Brain pericyte (primary cell): ENCODE data around the gene ALOX5.

ENCODE experiments used
- DNase-seq: peaks from one replicate; pipeline ENCODE4 v3.0.0-alpha.2; 2012; ENCODE audit warnings: low read depth, low spot score

Gene ALOX5

DNA sequence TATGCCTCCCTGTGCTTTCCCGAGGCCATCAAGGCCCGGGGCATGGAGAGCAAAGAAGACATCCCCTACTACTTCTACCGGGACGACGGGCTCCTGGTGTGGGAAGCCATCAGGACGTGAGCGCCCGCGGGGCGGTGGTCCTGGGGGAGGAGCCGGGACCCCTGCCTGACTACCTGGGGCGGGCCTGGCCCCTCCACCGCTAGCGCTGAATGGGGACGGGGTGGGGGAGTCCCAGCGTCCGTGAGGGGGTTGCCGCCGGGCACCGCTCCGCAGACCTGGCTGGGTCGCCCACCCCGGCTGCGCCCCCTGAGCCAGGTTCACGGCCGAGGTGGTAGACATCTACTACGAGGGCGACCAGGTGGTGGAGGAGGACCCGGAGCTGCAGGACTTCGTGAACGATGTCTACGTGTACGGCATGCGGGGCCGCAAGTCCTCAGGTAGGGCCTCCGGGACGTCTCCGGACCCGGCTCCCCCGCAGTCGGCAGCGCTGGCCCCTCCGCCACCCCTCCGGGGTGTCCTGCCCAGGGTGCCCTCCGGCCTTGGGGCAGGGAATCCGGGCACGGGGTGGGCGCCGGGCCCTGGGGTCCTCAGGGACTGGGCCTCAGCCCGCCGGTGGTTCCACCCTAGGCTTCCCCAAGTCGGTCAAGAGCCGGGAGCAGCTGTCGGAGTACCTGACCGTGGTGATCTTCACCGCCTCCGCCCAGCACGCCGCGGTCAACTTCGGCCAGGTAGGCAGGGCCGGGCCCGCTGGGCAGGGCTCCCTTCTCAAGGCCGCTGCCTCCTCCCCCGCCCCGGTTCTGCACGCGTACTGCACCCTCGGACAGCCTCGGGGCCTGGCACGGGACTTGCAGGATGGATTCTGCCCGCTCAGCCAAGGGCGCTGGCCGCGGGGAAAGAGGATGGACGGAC lies 69.3 kb downstream of the ALOX5 start:
- no peak for DNase-seq

GRCh38 chr10:45444022-45444421 lies 70.0 kb downstream of the ALOX5 start:
- DNase-seq = no peak

DNA sequence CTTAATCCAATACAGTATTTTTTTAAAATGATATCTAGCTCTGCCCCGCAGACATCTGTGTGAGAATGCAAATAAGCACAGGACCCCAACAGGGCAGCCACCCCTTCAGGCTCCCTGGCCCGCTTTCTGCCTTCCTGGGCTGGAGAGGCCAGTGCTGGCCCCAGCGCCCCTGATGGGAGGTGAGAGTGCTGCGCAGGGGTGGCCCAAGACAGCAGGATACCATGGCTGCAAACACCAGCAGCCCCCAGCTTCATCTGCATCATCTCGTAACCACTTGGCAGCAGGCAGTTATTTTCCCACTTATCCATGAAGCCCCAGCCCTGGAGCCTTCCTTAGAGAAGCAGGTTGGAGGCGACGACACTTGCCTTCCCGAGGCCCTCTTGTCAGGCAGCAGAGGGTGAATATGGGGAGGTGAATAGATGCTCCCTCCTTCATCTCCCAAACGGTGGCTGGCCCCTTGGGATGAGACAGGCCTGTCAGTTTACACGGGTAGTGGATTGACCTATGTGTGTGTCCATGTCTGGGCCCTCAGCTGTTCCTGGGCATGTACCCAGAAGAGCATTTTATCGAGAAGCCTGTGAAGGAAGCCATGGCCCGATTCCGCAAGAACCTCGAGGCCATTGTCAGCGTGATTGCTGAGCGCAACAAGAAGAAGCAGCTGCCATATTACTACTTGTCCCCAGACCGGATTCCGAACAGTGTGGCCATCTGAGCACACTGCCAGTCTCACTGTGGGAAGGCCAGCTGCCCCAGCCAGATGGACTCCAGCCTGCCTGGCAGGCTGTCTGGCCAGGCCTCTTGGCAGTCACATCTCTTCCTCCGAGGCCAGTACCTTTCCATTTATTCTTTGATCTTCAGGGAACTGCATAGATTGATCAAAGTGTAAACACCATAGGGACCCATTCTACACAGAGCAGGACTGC lies 71.2 kb downstream of the ALOX5 start:
- no peak for DNase-seq

DNA sequence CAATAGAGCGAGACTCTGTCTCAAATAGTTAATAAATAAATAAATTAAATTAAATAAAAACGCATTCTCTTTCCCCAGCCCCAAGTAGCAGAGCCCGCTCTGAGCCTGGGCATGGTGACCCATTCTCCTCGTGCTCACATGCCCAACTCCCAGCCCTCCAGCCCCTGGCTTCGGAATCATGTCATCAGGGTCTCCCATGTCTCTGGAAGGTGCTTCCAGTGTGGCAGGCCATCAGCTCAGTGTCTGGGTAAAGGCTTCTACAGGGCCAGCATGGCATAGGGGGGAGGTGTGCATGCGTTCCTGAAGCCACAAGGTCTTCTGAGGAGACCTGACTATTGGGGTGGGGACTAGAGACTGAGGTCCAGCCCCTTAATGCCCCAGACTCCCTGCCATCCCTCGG lies 72.8 kb downstream of the ALOX5 start:
- no peak for DNase-seq

DNA sequence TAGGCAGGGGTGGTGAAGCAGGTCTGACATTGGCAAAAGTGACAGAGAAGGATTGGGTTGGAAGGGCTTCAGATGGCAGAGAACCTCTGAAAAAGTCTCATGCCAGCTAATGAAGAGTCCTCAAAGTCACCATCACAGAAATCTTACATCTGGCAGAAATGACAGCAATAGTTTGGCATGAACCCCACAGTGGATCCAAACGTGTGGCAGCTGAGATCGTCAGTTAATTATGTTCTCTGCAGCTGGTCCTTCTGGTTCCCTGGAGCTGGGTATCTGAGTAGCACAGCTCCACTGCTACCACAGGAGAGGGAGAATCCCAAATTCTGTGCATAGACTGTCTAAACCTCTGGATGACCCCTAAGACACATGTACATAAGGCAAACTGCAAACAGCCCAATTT lies 73.4 kb downstream of the ALOX5 start:
- no peak for DNase-seq

DNA sequence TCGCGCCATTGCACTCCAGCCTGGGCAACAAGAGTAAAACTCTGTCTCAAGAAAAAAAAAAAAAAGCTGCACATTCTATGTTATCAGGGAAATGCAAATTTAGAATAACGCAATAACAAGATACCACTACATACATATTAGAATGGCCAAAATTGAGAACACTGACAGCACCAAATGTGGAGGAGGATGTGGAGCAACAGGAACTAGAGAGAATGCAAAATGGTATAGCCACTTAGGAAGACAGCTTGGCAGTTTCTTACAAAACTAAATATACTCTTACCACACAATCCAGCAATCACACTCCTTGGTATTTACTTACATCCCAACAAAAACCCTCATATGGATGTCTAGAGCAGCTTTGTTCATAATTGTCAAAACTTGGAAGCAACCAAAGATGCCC lies 76.8 kb downstream of the ALOX5 start:
- DNase-seq = no peak

DNA sequence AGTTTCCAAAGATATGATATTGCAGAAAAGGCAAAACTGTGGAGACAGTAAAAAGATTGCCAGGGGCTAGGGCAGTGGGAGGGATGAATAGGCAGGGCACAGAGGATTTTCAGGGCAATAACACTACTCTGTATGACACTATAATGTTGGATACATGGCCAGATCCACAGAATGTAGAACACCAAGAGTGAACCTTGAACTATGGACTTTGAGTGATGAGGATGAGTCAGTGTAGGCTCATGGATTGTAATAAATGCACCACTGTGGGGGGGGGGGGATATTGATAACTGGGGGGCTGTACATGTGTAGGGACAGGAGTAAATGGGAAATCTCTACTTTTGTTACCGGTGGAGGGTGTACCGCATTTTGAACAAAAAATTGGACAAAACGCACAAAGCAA lies 77.4 kb downstream of the ALOX5 start:
- DNase-seq = no peak

- DNase-seq = no peak
Measured at GRCh38 chr10:45452268-45452667, 78.3 kb downstream of the ALOX5 start.

DNA sequence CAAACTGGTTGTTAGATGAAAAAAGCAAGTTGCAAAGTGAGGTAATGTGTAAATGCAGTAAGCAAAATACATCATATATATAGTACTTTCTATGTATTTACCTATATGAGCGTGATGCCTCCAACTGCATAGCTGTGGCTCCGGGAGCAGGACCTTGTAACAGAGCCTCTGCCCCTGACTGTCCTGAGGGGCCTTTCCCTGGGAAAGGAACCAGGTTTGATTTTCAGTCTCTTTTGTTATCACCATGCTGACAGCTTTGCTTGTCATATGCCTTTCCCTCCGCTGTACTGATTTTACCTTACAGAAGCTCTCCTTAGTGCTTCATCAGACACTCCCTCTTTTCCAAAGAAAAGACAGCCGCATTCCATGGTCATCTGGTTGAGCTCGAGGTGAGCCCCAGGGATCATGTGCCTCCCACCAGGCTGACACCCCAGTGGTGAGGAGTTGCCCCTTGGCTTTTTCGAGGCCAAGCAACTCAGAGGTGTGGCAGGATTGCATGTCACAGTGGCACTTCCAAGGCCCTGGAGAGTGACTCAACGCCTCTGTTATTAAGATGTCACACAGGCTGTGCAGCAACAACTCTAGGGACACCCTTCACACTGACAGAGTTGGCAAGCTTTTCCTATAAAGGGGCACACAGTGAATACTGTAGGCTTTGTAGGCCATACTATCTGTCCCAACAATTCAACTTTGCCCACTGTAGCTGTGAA lies 78.9 kb downstream of the ALOX5 start:
- no peak for DNase-seq

DNA sequence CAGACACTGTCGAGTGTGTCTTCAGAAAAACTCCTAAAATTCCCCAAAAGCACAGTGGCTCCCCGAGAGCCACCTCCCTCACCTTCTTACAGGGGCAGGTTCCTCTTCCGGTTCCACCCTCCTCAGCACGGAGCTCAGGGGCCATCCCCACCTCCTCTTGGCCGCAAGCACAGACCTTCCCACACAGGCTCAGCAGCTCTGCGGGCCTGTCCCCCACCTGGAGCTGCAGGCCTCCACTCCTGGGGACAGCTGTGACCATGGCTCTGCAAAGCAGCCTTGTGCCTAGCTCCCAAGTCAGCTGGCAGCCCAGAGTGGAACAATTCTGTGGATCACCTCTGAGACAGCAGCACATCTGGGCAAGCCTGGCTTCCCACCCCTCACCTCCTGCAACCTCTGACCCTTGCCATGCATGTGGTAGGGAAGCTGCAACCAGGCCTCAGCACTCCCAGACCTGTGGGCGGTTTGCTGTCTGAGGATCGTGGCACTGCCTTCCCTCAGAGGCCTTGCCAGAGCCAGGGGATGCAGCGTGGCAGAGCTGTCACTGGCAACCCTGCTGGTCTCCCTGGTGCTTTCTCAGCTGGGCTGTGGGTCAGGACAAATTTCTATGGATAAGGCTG lies 79.7 kb downstream of the ALOX5 start:
- DNase-seq = no peak

DNA sequence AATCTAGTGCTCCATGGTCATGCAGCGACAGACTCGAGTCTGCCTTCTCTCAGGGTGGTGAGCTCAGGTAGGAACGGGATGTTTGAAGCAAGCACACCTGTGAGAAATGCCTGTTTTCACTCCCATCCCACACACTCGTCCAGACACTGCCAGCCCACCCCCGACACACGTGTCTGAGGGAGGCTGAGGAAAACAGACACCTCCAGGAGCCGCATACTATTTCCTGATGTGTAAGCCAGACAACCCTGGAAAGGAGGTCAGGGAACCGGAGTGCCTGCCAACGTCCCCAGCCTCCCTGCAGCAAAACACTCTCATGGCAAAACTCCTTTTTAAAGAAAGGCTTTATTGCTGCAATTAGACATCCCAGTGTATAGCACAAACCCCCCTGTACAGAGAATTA lies 80.2 kb downstream of the ALOX5 start:
- no peak for DNase-seq

DNA sequence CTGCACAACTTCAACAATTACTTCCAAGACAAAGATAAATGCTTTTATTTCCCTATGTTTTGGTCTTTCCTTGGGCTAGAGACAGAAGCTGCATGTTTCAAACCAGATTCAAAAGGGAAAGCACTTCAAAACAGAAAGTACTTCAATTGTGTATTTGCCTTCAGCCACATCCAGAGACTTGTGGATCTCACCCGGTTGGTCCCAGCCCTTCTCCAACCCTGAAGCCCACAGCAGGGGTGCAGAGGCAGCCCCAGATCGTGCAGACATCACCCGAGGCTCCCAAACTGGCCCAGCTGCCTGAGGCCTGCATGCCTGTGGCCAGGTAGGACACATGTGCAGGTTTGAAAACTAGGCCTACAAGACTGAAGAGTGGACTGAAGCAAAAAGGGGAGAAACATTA lies 80.8 kb downstream of the ALOX5 start:
- DNase-seq = no peak

- DNase-seq = no peak
Measured at GRCh38 chr10:45456233-45456632, 82.2 kb downstream of the ALOX5 start.

- DNase-seq = no peak
Measured at GRCh38 chr10:45456822-45457221, 82.8 kb downstream of the ALOX5 start.

DNA sequence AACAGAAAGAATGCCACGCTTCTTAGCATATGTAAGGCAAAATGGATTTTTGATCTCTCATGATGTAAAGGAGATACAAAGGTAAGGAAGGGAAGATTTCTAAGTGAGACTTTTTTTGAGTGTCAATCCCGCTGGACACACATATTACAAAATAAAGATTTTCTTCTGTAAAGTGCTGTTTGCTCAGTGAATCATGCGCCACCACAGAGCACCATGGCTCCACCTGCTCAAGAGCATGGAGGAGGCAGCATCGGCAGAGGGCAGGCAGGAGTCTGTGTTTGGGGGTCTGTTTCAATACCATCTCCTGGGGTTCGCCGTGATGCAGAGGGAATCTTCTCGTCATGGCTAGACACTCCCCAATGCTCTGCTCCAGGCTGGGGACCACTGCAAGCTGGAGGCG lies 83.5 kb downstream of the ALOX5 start:
- no peak for DNase-seq

GRCh38 chr10:45460235-45460878 lies 86.3 kb downstream of the ALOX5 start:
- DNase-seq = no peak

DNA sequence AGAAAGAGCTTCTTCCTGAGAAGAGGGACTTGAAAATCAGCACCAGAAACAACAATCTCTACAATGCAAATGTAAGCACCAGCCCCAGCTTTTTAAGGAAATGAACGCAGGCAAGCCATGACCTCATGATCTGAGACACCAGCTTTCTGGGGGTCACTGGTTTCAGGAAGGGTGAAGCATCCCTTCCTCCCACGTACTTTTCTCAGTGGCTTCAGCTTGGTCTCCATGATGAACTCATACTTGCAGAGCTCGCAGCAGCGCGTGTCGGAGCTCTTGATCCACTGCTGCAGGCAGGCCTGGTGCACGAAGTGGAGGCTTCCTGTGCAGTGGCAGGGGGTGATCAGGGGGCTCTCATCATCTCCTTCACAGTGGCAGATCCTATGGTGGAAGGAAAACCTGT lies 87.0 kb downstream of the ALOX5 start:
- no peak for DNase-seq

GRCh38 chr10:45463244-45464116 lies 89.5 kb downstream of the ALOX5 start:
- DNase-seq = no peak

- DNase-seq = peak; percentile 20
Measured at GRCh38 chr10:45464958-45465567, 91.0 kb downstream of the ALOX5 start.

GRCh38 chr10:45466784-45467183 lies 92.8 kb downstream of the ALOX5 start:
- DNase-seq = no peak
